GM12872 (cell line): Measurements from ENCODE around the gene POC1A.

ENCODE experiments used
- TF ChIP-seq, protein P1 (sequence below): IDR thresholded peaks from 3 replicates; pipeline ENCODE4 v1.5.1; 2011; ENCODE audit warnings: low read depth, mild to moderate bottlenecking, low read length, moderate library complexity; ENCODE audit not compliant: insufficient read depth

The POC1A gene

DNA sequence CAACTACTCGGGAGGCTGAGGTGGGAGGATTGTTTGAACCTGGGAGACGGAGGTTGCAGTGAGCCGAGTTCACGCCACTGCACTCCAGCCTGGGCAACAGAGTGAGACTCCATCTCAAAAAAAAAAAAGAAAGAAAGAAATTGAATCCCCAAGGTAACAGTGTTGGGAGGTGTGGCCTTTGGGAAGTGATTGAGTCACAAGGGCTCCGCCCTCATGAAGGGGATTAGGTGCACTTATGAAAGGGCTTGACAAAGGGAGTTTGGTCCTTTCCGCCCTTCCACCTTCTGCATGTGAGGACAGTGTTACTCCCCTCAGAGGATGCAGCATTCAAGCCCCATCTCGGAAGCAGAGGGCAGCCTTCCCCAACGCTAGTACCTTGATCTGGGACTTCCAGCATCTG is 21.3 kb downstream of the POC1A start:
- TF ChIP-seq, protein P1, sequence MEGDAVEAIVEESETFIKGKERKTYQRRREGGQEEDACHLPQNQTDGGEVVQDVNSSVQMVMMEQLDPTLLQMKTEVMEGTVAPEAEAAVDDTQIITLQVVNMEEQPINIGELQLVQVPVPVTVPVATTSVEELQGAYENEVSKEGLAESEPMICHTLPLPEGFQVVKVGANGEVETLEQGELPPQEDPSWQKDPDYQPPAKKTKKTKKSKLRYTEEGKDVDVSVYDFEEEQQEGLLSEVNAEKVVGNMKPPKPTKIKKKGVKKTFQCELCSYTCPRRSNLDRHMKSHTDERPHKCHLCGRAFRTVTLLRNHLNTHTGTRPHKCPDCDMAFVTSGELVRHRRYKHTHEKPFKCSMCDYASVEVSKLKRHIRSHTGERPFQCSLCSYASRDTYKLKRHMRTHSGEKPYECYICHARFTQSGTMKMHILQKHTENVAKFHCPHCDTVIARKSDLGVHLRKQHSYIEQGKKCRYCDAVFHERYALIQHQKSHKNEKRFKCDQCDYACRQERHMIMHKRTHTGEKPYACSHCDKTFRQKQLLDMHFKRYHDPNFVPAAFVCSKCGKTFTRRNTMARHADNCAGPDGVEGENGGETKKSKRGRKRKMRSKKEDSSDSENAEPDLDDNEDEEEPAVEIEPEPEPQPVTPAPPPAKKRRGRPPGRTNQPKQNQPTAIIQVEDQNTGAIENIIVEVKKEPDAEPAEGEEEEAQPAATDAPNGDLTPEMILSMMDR: no peak

DNA sequence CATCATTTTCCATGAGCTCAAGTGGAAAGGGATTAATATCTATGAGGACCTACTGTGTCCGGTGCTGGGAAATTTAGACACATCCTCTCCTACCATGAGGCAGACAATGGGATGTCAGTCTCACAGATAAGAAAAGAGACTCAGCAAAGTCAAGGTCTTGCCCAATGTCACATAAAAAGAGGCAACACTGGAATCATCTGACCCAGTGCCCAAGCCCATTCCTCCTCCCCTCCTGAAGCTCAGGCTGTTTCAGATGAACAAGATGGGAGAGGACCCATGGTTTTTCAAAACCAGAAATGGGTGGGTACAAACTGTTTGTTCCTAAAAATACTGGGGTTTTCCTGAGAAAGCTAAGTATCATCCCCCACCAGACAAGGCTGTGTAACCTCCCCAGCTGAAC is 22.2 kb downstream of the POC1A start:
- TF ChIP-seq, protein P1: no peak

- TF ChIP-seq, protein P1: no peak
These were observed 23.1 kb downstream of the POC1A start for GRCh38 chr3:52130966-52131622.

GRCh38 chr3:52128118-52128683 is 26.0 kb downstream of the POC1A start:
- TF ChIP-seq, protein P1: no peak

GRCh38 chr3:52126500-52126899 is 27.7 kb downstream of the POC1A start:
- TF ChIP-seq, protein P1: no peak

- TF ChIP-seq, protein P1: no peak
These were observed 28.2 kb downstream of the POC1A start for GRCh38 chr3:52126036-52126435.

DNA sequence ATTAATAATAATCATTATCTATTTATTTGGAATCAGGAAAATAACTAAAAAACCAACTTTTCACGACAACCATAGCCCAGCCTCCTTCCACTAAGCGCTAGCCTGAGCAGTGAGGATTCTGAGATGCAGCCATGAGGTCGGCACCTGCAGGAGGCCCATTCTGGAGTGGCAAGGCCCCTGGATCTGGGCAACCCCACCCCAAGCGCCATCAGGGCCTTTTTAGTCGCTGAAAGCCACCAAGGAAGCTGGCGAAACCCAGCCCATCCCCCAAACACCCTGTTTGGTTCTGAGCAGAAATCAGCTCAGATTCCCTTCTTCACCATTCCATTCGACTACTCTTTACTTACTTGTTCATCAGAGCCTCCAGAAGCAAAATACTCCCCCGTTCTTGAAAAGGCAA is 29.5 kb downstream of the POC1A start:
- TF ChIP-seq, protein P1: no peak
